NCI-H1436 treated with DMSO at 0.1 percent for 48 hours (cell line): Measurements from ENCODE around the gene TMEFF2.
"Not testable (repeated sequence)": the region's sequence is repeated elsewhere in the genome, so short reads cannot be mapped to it uniquely, and the experiment has no call there.

ENCODE experiments used
- DNase-seq: peaks from one replicate; lab custom pipeline; 2025; lab: John Stamatoyannopoulos, UW

Gene TMEFF2

GRCh38 chr2:192130312-192130711, 64.4 kb downstream of the TMEFF2 start:
- not testable (repeated sequence) for DNase-seq

GRCh38 chr2:192128655-192129054, 66.1 kb downstream of the TMEFF2 start:
- DNase-seq: no peak

DNA sequence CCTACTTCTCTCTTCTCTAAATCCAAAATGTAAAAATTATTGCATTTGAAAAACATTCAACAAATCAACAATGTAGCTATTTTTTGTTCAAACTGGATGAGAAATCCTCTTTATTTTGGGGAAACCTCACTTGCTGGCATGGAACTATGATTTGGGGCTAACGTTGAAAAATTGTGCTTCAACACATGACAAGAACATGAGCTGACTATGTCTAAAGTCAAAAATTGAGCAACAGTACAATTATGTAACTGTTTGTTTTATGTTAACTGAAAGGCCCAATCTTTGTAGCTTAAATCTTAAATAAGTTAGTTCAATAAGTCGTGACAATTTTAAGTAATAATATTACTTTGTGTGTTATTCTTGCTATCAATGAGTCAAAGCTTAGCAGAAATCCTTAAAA, 67.3 kb downstream of the TMEFF2 start:
- DNase-seq: no peak

- no peak for DNase-seq
Measured at GRCh38 chr2:192126912-192127311, 67.8 kb downstream of the TMEFF2 start.

GRCh38 chr2:192126426-192126825, 68.3 kb downstream of the TMEFF2 start:
- DNase-seq: no peak

DNA sequence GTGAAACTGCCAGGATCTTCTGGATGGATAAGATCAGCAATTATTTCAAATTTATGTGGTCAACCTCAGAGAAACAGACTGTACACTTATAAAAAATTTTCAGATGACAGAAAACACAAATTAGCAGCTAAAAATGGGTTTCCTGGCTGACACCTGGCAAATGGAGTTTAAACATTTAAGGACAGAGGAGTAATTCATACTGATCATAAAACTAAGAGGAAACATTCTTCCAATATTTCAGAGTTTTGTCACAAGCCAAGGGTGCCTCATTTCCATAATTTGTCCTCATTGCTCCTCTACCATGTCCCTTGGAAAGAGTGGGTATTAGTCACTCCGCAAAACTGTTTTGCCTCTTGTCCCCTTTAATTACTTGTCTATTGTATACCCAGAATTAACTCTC, 70.2 kb downstream of the TMEFF2 start:
- DNase-seq: no peak

DNA sequence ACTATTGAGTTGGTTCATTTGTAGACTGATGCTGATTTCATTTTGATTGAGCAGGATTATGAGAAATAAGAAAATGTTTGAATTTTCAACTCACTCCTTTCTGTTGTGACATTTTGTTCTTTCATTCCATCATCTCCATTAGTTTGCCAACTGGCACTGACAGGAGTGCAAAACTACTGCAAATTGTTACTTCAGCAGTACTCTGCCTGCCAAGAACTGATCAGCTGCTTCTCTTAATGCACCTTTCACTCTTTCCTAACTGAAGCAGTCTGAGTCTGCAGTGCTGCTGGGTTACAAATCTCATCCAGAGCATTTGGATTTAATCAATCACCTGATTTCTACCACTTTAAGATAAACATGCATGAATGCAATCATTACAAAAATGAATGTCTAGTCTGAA, 70.9 kb downstream of the TMEFF2 start:
- no peak for DNase-seq

DNA sequence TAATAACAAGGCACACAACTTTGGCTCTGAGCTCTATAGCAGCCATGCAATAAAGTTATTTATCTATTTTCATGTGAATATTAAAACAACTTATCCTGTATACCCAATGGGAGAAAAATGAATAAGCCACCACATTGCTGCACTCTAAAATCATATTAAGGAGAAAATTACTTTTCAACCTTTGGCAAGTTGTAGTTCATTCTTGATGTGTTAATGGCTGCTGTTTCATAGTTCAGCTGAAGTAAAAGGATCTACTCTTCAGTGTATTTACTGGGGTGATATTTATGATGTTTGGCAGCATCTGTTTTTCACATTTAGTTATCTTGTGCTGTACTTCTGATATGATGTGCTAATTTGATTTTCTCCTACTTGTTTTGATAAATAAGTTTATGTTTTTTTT, 71.8 kb downstream of the TMEFF2 start:
- no peak for DNase-seq

DNA sequence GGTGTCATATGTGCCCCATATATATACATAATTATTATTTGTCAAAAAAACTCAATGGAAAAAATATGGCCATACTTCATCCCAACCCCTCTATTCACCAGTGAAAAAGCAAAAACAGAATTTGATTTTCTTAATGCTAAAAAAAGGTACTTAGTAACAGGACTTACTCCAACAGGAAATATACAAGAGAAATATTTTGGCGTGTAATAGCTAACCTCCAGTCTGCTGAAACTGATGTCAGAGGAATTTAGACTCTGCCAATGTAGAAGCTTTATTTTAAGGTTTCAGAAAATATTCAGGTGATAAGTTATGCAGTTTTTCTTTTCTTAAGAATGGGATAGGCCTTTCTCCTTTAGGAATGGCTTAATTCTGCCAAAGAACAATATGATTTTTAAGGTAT, 72.6 kb downstream of the TMEFF2 start:
- no peak for DNase-seq

- DNase-seq: no peak
Measured at GRCh38 chr2:192119536-192119935, 75.2 kb downstream of the TMEFF2 start.

- no peak for DNase-seq
Measured at GRCh38 chr2:192117705-192118104, 77.0 kb downstream of the TMEFF2 start.

- not testable (repeated sequence) for DNase-seq
Measured at GRCh38 chr2:192111536-192111935, 83.2 kb downstream of the TMEFF2 start.

GRCh38 chr2:192099742-192100141, 95.0 kb downstream of the TMEFF2 start:
- DNase-seq: no peak

DNA sequence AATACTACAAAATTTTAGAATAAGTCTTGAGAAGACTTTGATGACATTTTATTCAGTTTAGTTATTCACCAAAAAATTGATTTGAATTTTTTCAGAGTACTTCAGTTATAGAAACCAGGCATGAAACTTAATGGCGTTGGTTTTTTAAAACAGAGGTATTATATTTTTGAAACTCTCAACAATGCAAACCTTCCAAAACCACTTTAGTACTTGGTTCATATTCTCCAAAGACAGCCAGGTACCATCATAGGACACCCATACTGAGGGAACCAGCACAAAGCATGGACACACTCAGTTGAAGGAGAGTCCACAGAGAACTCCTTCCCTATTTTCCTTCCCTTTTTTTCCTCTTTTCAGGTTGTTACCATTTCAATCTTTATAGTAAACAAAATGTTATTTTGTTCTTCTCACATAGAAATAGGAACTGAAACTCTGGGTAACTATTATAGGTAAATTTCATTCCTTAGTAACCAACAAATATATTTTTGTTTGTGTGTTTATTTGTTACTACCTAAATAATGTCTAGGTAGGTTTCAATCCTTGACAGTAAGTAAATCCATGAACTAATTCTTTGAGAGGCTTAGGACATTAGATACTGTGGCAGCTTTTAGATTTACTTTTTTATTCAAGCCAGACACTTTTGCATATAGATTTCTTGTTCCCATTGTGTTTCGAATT, 95.8 kb downstream of the TMEFF2 start:
- no peak for DNase-seq

- no peak for DNase-seq
Measured at GRCh38 chr2:192091476-192091875, 103.3 kb downstream of the TMEFF2 start.

- DNase-seq: no peak
Measured at GRCh38 chr2:192090911-192091310, 103.8 kb downstream of the TMEFF2 start.

- no peak for DNase-seq
Measured at GRCh38 chr2:192087398-192087958, 107.3 kb downstream of the TMEFF2 start.

GRCh38 chr2:192082121-192082520, 112.6 kb downstream of the TMEFF2 start:
- DNase-seq: no peak

GRCh38 chr2:192080096-192080495, 114.6 kb downstream of the TMEFF2 start:
- not testable (repeated sequence) for DNase-seq

DNA sequence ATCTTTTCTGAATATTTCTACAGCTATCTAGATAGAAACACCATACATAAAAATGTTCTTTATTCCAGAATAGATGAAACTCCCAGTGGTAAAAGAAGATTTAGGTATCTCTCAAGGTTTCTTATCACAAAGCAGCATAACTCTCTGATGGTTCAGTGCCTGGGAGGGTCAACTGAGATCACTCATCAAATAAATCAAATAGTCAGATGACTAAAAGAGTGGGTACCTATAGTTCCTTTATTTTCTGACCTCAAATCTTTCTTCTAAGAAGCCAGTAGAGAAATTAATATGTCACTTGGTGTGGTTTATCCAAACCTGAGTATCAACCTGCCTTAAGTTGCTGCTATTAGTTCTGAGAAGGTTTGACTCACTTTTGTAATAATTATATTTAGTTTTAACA, 120.9 kb downstream of the TMEFF2 start:
- DNase-seq: no peak

DNA sequence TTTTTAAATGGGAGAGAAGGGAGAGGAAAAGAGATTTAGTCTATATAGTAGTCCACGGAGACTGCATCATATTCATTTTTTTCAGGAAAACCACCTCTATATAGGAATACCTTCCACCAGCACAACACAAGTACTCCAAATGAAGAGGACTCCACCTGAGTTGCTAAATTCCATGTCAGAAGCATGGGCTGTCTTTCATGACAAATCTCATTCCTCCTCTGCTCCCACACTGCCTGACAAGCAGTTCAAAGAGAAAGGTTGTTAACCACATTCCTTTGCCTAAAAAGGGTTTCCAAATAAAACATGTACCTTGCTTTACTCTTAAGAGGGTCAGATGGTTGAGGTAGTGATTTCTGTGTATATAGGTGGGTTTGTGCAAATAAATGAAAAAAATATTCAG, 122.0 kb downstream of the TMEFF2 start:
- DNase-seq: no peak

DNA sequence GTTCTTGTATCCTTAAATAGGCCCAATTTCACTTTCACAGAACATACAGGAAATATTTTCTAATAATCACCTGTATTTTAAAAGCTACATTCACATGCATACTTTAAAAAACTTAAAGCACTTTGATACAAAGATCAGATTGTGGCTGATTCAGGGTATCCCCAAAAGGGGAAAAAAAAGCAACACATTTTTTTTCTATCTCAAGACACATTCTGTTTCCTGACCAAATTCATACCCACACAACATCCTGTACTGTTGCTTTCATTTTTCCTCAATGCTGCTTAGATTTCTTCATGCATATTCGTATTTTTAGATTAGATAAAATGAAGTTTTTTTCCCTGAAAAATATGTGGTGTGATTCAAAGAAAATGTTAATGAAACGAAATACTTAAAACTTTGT, 122.5 kb downstream of the TMEFF2 start:
- no peak for DNase-seq

- no peak for DNase-seq
Measured at GRCh38 chr2:192070099-192070498, 124.6 kb downstream of the TMEFF2 start.

- DNase-seq: no peak
Measured at GRCh38 chr2:192069417-192069816, 125.3 kb downstream of the TMEFF2 start.
